ENCODE results near the gene TTC23. TPM values are rescaled to one million over a fixed set of nuclear protein-coding genes. Genes with fewer than 3 reads are reported as not detected.

TTC23 gene
- total RNA-seq, 1 donor from 2014 or later, result 23.1 TPM

DNA sequence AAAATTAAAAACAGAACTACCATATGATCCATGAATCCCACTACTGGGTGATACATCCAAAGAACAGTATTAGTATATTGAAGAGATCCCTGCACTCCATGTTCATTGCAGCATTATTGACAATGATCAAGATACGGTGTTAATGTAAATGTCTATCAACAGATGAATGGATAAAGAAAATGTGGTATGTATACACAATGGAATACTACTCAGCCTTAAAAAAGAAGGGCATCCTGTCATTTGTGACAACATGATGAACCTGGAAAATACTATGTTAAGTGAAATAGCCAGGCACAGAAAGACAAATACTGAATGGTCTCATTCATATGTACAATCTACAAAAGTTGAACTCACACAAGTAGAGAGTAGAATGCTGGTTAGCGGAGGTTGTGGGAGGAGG, 16.6 kb downstream of the TTC23 start:
- Mint-ChIP-seq H3K27ac (ENCODE audit: unreplicated experiment) (no peak overlapping the region), H3K9me3 (ENCODE audit: unreplicated experiment) (peaks cover 8% of the 10 kb centered on the region), H3K36me3 (ENCODE audit: unreplicated experiment) (peaks cover 28% of the 10 kb centered on the region), H3K4me1 (ENCODE audit: unreplicated experiment) (no peaks in the 10 kb centered on the region), H3K4me3 (ENCODE audit: unreplicated experiment) (no peak overlapping the region), H3K27me3 (ENCODE audit: unreplicated experiment) (no peaks in the 10 kb centered on the region)
- TF ChIP-seq, protein P1, sequence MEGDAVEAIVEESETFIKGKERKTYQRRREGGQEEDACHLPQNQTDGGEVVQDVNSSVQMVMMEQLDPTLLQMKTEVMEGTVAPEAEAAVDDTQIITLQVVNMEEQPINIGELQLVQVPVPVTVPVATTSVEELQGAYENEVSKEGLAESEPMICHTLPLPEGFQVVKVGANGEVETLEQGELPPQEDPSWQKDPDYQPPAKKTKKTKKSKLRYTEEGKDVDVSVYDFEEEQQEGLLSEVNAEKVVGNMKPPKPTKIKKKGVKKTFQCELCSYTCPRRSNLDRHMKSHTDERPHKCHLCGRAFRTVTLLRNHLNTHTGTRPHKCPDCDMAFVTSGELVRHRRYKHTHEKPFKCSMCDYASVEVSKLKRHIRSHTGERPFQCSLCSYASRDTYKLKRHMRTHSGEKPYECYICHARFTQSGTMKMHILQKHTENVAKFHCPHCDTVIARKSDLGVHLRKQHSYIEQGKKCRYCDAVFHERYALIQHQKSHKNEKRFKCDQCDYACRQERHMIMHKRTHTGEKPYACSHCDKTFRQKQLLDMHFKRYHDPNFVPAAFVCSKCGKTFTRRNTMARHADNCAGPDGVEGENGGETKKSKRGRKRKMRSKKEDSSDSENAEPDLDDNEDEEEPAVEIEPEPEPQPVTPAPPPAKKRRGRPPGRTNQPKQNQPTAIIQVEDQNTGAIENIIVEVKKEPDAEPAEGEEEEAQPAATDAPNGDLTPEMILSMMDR (IDR thresholded peaks at IDR 0.05), result no peak
- no peak for DNase-seq (ENCODE audit: extremely low spot score, unreplicated experiment)

DNA sequence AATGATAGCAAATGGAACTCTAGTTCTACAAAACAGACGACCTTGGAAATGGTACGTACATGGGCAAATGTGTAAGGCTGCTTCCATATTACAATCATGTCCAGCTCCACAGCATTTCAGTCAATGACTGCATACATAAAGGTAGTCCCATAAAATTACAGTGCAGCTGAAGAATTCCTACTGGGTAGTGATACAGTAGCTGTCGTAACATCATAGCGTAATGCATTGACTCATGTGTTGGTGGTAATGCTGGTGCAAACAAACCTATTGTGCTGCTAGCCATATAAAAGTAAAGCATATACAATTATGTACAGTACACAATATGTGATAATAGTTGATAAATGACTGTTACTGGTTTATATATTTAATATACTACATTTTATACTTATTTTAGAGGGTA, 18.5 kb downstream of the TTC23 start:
- no peak for DNase-seq (ENCODE audit: extremely low spot score, unreplicated experiment)
- Mint-ChIP-seq H3K9me3 (ENCODE audit: unreplicated experiment) (peaks cover 8% of the 10 kb centered on the region), H3K27ac (ENCODE audit: unreplicated experiment) (no peak overlapping the region), H3K4me3 (ENCODE audit: unreplicated experiment) (no peak overlapping the region), H3K36me3 (ENCODE audit: unreplicated experiment) (peaks cover 28% of the 10 kb centered on the region), H3K27me3 (ENCODE audit: unreplicated experiment) (no peaks in the 10 kb centered on the region), H3K4me1 (ENCODE audit: unreplicated experiment) (no peaks in the 10 kb centered on the region)
- TF ChIP-seq, protein P1 (IDR thresholded peaks at IDR 0.05), result no peak

DNA sequence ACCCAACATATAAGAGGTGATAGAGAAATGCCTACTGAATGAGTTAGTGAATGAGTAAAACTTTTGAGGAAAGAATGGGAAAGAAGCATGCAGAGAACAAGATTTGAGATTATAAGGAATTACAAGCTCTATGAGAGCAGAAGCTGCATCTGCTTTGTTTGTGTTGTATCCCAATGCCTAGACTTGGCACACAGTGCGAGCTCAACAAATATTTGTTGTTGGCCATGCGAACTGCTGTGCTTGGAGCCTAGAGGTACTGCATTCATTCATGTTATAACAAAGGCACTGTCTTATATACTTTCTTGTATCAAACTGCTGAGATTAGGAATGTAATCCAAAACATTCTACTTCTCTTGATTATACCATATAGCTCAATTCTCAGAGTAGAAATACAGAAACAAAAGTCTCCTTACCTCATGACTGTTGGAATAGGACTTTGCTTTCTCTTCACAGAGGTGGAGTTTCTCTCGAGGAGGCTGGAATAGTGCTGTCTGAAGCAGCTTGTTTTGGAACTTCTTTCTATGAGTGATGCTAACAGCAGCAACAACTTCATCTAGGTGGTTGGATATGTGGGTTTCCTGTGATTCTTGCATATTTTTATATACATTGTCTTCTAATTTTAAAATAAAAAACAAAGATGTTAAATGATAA, 21.1 kb downstream of the TTC23 start:
- DNase-seq (ENCODE audit: extremely low spot score, unreplicated experiment), result no peak
- H3K27ac Mint-ChIP-seq (ENCODE audit: unreplicated experiment), result no peak overlapping the region
- H3K36me3 Mint-ChIP-seq (ENCODE audit: unreplicated experiment), result peaks cover 37% of the 10 kb centered on the region
- no peak overlapping the region for H3K4me3 Mint-ChIP-seq (ENCODE audit: unreplicated experiment)
- TF ChIP-seq, protein P1 (IDR thresholded peaks at IDR 0.05), result no peak
- H3K9me3 Mint-ChIP-seq (ENCODE audit: unreplicated experiment), result peaks cover 8% of the 10 kb centered on the region
- H3K4me1 Mint-ChIP-seq (ENCODE audit: unreplicated experiment), result no peaks in the 10 kb centered on the region
- no peaks in the 10 kb centered on the region for H3K27me3 Mint-ChIP-seq (ENCODE audit: unreplicated experiment)

DNA sequence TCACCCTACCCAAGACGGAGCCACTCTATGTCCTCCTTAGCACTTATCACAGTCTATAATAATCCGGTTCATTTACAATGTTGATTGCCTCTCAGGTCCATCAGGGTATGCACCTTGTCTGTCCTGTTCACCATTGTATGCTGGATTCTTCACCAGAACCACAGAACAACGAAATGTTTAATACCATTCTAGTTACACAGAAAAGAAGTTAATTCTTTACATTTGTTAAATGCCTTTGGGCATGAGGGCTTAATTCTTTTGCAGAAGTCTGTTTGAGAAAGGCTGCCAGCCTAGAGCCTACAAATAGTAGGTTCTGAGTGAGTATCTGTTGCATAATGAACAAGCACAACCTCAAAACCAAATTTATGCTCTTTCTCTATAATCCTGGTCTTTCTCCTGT, 22.6 kb downstream of the TTC23 start:
- no peaks in the 10 kb centered on the region for H3K4me1 Mint-ChIP-seq (ENCODE audit: unreplicated experiment)
- H3K36me3 Mint-ChIP-seq (ENCODE audit: unreplicated experiment), result peaks cover 34% of the 10 kb centered on the region

More for the DNA sequence above, 22.6 kb downstream of the TTC23 start:
- H3K9me3 Mint-ChIP-seq (ENCODE audit: unreplicated experiment), result no peaks in the 10 kb centered on the region
- H3K4me3 Mint-ChIP-seq (ENCODE audit: unreplicated experiment), result no peak overlapping the region
- no peaks in the 10 kb centered on the region for H3K27me3 Mint-ChIP-seq (ENCODE audit: unreplicated experiment)
- TF ChIP-seq, protein P1 (IDR thresholded peaks at IDR 0.05), result no peak
- no peak for DNase-seq (ENCODE audit: extremely low spot score, unreplicated experiment)
- H3K27ac Mint-ChIP-seq (ENCODE audit: unreplicated experiment), result no peak overlapping the region
